GM19043 (cell line): ENCODE data around the gene NSUN4.
"Not testable (repeated sequence)": the region's sequence is repeated elsewhere in the genome, so short reads cannot be mapped to it uniquely, and the experiment has no call there.

ENCODE experiments used
- ATAC-seq: cut with Tn5 transposase; IDR thresholded peaks from one replicate; pipeline ENCODE4 v1.9.1; 2021; ENCODE audit warnings: low read depth; ENCODE audit not compliant: unreplicated experiment

Gene NSUN4

DNA sequence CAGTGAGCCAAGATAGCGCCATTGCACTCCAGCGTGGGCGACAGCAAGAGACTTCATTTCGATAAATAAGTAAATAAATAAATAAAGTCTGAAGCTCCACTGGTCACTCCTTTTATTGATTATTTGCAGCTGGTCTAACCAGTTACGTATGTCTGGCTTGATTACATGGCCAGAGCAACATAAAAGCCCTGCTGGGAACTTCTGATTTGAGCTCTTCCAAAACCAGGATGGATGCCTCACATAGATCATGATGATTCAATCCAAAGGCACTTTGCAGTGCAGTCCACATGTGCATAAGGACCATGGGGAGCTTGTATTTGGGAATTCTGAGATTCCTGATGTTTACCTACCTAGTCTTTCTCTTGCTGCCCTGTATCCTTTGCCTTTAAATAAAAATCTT, 24.0 kb downstream of the NSUN4 start:
- no peak for ATAC-seq

GRCh38 chr1:46365796-46366195, 25.2 kb downstream of the NSUN4 start:
- not testable (repeated sequence) for ATAC-seq

DNA sequence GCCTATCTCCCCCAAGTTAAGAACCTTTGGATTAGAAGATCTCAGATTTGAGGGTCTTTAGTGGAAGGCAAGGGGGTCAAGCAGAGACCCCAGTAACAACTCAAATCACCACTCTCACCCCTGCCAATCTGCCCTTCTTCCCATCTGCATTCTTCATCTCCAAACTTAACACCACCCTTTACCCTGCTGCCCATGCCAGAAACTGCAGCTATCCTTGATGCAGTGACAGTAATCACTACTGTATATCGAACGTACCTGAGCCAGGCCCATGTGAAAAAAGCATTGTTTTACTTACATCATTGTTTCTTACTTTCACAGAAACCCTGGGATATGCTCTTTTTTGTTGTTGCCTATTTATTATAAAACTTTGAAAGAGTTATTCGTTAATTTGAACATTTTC, 26.5 kb downstream of the NSUN4 start:
- ATAC-seq: no peak

- ATAC-seq: not testable (repeated sequence)
These were observed 27.1 kb downstream of the NSUN4 start for GRCh38 chr1:46367701-46368100.

DNA sequence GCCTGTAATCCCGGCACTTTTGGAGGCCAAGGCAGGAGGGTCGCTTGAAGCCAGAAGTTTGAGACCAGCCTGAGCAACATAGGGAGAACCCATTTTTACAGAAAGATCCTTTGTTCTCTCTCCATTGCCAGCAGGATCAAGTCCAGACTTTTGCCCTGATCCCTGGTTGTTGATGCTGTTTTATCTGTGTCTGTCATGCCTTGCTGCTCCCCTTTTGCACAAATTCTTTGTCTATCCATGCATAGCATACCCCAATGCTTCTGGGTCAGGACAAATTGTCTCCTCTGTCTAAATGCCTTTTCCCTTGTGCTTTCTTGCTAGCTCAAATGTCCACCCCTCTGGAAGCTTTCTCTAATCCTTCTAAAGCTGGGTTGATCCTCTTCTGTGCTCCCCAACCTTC, 28.2 kb downstream of the NSUN4 start:
- ATAC-seq: no peak

GRCh38 chr1:46369542-46370213, 29.1 kb downstream of the NSUN4 start:
- ATAC-seq: no peak

DNA sequence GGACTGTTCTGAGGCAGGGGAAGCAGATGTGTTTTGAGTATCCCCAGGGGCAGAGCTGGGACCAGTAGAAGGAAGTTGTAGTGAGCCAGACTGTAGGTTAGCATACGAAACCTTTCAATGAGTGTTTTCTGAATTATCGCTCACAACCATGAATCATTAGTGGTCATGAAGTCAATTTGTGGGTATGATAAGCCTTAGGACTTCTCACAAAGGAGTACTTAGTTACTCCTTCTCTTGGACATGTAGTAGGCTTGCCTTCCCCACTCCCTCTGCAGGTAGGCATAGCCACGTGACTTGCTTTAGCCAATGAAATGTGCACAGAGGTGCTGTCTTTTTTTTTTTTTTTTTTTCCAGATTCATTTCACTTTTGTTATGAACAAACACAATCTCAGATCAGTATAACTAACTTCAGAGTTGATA, 29.6 kb downstream of the NSUN4 start:
- no peak for ATAC-seq

DNA sequence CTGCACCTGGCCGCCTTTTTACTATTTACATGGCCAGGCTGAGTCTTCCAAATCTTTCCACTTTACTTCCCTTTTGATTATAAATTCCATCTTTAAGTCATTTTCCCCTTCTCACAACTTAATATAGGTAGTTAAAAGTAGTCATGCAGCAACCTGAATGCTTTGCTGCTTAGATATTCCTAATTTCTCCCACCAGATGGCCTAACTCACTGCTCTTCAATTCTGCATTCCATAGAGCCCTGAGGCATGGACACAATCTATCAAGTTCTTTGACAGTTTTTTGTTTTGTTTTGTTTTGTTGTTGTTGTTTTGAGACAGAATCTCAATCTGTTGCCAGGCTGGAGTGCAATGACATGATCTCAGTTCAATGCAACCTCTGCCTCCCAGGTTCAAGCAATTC, 31.8 kb downstream of the NSUN4 start:
- ATAC-seq: no peak

- ATAC-seq: no peak
These were observed 39.4 kb downstream of the NSUN4 start for GRCh38 chr1:46379996-46380395.

- no peak for ATAC-seq
These were observed 39.9 kb downstream of the NSUN4 start for GRCh38 chr1:46380508-46380907.

DNA sequence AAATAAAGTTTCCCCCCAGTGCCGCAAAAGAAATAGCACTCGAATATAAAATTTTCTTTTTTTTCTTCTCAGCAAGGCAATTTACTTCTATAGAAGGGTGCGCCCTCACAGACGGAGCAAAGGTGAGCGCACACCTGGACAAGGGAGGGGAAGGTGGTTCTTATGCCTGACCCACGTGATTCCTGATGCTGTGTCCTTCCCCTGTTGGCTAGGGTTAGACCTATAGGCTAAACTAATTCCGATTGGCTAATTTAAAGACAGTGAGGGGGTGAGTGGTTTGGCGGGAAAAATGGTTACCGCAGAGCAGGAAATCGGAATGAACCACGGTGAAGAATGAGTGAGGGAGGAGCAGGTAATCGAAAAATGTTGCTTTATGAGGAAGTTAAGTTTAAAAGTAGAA, 52.9 kb downstream of the NSUN4 start:
- no peak for ATAC-seq

GRCh38 chr1:46394108-46394871, 53.7 kb downstream of the NSUN4 start, which contains the start of gene FAAH:
TSS of gene FAAH (plus strand) at chr1:46394317. CDS start at chr1:46394349, 32 bp downstream.
- ATAC-seq: no peak

- ATAC-seq: no peak
These were observed 54.4 kb downstream of the NSUN4 start for GRCh38 chr1:46394872-46395465.

DNA sequence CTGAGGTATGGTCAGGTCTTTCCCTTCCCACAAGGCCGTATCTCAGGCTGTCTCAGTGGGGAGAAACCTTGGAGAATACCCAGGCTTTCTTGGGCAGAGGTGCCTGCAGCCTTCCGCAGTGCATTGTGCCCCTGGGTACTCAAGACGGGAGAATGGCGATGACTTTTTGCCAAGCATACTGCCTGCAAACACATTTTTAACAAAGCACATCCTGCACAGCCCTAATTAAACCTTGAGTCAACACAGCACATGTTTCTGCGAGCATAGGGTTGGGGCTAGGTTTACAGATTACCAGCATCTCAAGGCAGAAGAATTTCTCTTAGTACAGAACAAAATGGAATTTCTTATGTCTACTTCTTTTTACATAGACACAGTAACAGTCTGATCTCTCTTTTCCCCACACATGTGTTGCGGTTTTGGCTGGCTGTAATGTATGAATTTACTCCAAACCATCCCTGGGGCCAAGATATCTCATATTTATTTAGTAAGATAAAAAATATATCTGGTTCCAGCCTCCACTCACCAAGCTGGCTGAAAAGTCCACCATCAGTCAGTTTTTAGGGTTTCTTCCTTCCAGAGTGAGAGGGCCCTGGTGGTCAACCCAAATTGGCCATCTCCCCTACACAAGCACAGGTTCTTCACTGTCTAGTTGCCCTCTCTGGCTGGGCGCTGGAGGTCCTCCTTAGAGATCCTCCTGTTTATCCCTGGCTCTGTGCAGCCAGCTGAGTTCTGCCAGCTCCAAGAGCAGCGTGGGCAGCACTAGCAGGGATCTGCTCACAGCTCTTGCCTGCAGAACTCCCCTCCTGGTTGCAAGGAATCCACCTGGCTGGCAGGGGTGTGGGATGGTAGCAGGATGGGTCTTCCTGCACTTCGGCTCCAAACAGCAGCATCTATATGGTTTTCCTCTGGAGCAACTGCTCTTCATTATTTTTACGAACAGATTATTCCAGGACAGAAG, 56.1 kb downstream of the NSUN4 start:
- ATAC-seq: no peak

DNA sequence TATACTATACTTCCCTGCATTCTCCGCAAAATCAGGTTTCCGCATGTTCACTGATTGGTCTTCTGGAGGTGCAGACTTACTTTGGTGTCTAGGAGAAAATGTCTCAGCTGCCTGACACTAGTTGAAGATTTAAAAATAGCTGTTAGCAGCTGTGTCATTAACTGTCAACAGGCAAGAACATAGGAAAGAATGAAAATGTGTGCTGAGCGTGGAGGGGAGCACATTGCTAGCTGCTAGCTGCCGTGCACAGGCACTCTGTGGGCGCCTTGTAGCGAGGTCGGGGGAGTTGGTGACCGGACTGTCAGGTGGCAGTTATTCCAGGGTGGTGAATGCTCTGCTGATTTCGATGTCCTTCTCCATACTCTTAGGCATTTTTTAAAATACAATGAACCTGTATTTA, 58.7 kb downstream of the NSUN4 start:
- no peak for ATAC-seq

- no peak for ATAC-seq
These were observed 59.8 kb downstream of the NSUN4 start for GRCh38 chr1:46400421-46400820.

DNA sequence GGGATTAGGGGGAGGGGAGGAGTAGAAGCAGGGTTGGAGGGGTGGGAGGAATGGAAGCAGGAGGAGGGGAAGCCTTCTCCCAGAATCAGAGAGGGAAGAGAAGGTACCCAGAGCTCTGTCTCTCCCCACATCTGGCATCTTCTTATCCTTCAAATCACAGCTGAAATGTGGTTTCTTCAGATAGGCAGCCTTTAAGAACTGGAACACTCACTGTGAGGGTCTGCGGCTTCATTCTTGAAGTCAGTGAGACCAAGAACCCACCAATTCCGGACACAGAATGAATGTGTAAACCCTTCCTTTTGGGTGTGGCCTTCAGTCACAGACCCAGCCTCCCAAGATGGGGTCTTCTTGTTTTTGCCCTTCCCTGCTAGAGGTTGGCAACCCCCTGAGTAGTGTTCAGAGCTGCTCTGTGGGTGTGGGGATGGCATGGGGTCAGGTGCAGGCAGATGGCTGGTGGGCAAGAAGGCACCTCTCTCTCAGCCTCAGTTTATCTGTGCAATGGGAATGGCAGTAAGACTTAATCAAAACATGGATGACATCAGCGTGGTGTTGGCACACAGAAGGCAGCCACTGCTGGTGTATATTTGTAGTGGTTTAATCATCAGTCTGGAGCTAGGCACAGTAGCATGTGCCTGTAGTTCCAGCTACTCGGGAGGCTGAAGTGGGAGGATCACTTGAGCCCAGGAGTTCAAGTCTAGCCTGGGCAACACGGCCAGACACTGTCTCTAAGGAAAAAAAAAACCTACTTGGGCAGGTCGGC, 60.7 kb downstream of the NSUN4 start:
- ATAC-seq: no peak

- ATAC-seq: no peak
These were observed 61.5 kb downstream of the NSUN4 start for GRCh38 chr1:46401964-46402626.

- ATAC-seq: no peak
These were observed 63.3 kb downstream of the NSUN4 start for GRCh38 chr1:46403916-46404315.
